Stomach (tissue), 9 donors: ENCODE results near the gene RNF213. TPM values are rescaled to one million over a fixed set of nuclear protein-coding genes. Genes with fewer than 3 reads are reported as not detected.

ENCODE experiments used
- DNase-seq, 2 donors: peaks; one replicate each; pipeline versions ENCODE4 v3.0.0 to v3.0.0-alpha.2; 2013 to 2019
- H3K27ac ChIP-seq, 5 donors: fragments of 200-600 bp in 4 of 5; sonication (generic) in 4 of 5; one replicate each; pipeline ENCODE4 v1.5.1; 2013 to 2019; ENCODE audit warnings: mild to moderate bottlenecking in 1 of 5, moderate library complexity in 1 of 5
- H3K27me3 ChIP-seq, 3 donors: fragments of 200-600 bp; sonication (generic); one replicate each; pipeline ENCODE4 v1.5.1; 2017 to 2019; ENCODE audit warnings: mixed run types in 1 of 3
- H3K36me3 ChIP-seq, 4 donors: fragments of 200-600 bp; sonication (generic); 1 replicate in 3 of 4; 2 replicates in 1 of 4; pipeline ENCODE4 v1.5.1; 2016 to 2019
- H3K4me1 ChIP-seq, 4 donors: fragments of 200-600 bp; sonication (generic); one replicate each; pipeline ENCODE4 v1.5.1; 2016 to 2019
- H3K4me3 ChIP-seq, 4 donors: fragments of 200-600 bp; sonication (generic) in 3 of 4; one replicate each; pipeline ENCODE4 v1.5.1; 2016 to 2019; ENCODE audit warnings: mild to moderate bottlenecking in 1 of 4
- H3K9me3 ChIP-seq, 4 donors: fragments of 200-600 bp; sonication (generic); one replicate each; pipeline ENCODE4 v1.5.1; 2016 to 2019
- CTCF ChIP-seq, 7 experiments: fragments of 450-650 bp in 4 of 7; fragments of 200-600 bp in 3 of 7; sonication (generic) in 3 of 7; IDR thresholded peaks; one replicate each; pipeline ENCODE4 v1.5.1; 2016 to 2019; ENCODE audit warnings: antibody characterized with exemption in 7 of 7, control low read depth in 2 of 7, mild to moderate bottlenecking in 1 of 7
- EP300 ChIP-seq: sonication (generic); formaldehyde crosslinking; IDR thresholded peaks from one replicate; pipeline ENCODE4 v1.6.1; 2017; ENCODE audit warnings: antibody characterized with exemption
- POLR2A ChIP-seq, 4 donors: fragments of 450-650 bp; IDR thresholded peaks; one replicate each; pipeline ENCODE4 v1.6.1; 2016; ENCODE audit warnings: antibody characterized with exemption in 4 of 4, control low read depth in 2 of 4, mild to moderate bottlenecking in 1 of 4, moderate library complexity in 1 of 4
- POLR2AphosphoS5 ChIP-seq, 3 donors: sonication (generic); formaldehyde crosslinking; IDR thresholded peaks; one replicate each; pipeline ENCODE4 v1.6.1; 2016; ENCODE audit warnings: antibody characterized with exemption in 3 of 3
- WGBS, 5 donors: extraction: QIAGEN DNeasy Blood & Tissue Kit in 3 of 5; methylation state at CpG; one replicate each; pipeline versions ENCODE4 v1.1.5 to v1.1.7; 2013 to 2018; 5-methylcytosine and 5-hydroxymethylcytosine counted together
- intact Hi-C: fragments of 100-400 bp; cut with DNase I; formaldehyde crosslinking; loops from one replicate; pipeline ENCODE4 v1.15.1; 2023; ENCODE audit warnings: low total_unique reads
- polyA plus RNA-seq, 3 donors: library from polyadenylated mRNA; stranded (reverse); fragments of 200-250 nt; gene quantifications; one replicate each; pipeline ENCODE4 v1.2.3, GENCODE V29; 2013
- total RNA-seq, 5 donors: library from RNA; depleted of rRNA; stranded (reverse); fragments of >200 nt; gene quantifications; one replicate each; pipeline versions ENCODE4 v1.1.0 to v1.2.3, GENCODE V29; 2014 to 2016
- donor health status: healthy with polysubstance abuse.
- donor health status: Bipolar disorder and iron deficiency.
- donor health status: healthy.

The RNF213 gene
- total and polyA plus RNA-seq, 8 donors: 12.3 to 358 (median 138) TPM

DNA sequence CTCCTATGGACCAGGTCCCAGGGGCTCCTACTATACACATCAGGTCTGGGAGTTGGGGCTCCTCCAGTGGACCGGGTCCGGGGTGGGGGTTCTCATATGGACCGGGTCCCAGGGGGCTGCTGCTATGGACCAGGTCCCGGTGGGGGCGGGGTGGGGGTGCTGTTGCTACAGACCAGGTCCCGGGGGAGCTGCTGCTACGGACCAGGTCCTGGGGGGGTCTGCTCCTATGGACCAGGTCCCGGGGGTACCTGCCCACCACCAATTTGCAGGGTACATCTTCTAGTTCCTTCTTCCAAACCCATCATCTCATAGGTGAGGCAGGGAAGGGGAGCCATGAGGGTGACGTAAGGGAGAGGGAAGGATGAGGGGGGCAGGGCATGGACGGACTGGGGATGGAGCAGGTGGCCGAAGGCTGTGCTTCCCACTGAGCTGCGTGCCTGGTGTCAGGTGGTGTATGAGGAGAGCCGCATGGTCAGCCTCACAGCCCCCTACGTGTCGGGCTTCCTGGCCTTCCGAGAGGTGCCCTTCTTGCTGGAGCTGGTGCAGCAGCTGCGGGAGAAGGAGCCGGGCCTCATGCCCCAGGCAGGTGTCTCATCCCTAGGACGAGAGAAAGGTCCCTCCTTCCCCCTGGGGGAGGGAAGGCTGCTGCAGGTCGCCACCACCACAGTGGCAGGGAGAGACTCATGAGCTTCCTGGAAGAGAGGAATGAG lies 160.9 kb downstream of the RNF213 start:
- H3K27me3 ChIP-seq: no peaks in the 10 kb centered on the region
- TF ChIP-seq POLR2A (IDR thresholded peaks at IDR 0.05): no peak
- TF ChIP-seq POLR2AphosphoS5 (IDR thresholded peaks at IDR 0.05): no peak
- no peak overlapping the region for H3K4me3 ChIP-seq
- H3K9me3 ChIP-seq: no peaks in the 10 kb centered on the region
- peak in 1 of 2 donors; percentile 6 for DNase-seq
- H3K27ac ChIP-seq: no peak overlapping the region
- peaks cover 0 to 38% (median 33%) of the 10 kb centered on the region in 4 donors for H3K36me3 ChIP-seq
- intact Hi-C loops: no loop called here
- 55 to 74% (median 70%) methylated on average over 15 to 20 of the region's 20 CpGs for WGBS, 5 donors
- peaks cover 2 to 24% (median 17%) of the 10 kb centered on the region in 4 donors for H3K4me1 ChIP-seq

GRCh38 chr17:80422276-80422675 lies 161.6 kb downstream of the RNF213 start:
- 73 to 87% (median 74%) methylated on average over 16 to 18 of the region's 18 CpGs for WGBS, 5 donors
- DNase-seq: no peak

GRCh38 chr17:80422981-80423380 lies 162.3 kb downstream of the RNF213 start:
- H3K9me3 ChIP-seq: no peaks in the 10 kb centered on the region
- WGBS, 5 donors: 58 to 67% (median 63%) methylated on average over 13 to 20 of the region's 20 CpGs
- H3K27me3 ChIP-seq: no peaks in the 10 kb centered on the region
- no peak overlapping the region for H3K4me3 ChIP-seq
- intact Hi-C loops: no loop called here
- DNase-seq: peak in 1 of 2 donors; percentile 52
- peak overlapping the region in 1 of 5 donors; percentile 4 for H3K27ac ChIP-seq
- TF ChIP-seq CTCF (IDR thresholded peaks at IDR 0.05) (no peak), POLR2AphosphoS5 (IDR thresholded peaks at IDR 0.05) (no peak), EP300 (no peak), POLR2A (IDR thresholded peaks at IDR 0.05) (no peak)
- peaks cover 0 to 18% (median 15%) of the 10 kb centered on the region in 4 donors for H3K4me1 ChIP-seq
- peaks cover 0 to 33% (median 23%) of the 10 kb centered on the region in 4 donors for H3K36me3 ChIP-seq

More at GRCh38 chr17:80422276-80422675, 161.6 kb downstream of the RNF213 start:
- Histone ChIP-seq H3K9me3 (no peaks in the 10 kb centered on the region), H3K4me1 (peaks cover 0 to 24% (median 18%) of the 10 kb centered on the region in 4 donors), H3K4me3 (no peak overlapping the region), H3K36me3 (peaks cover 0 to 34% (median 29%) of the 10 kb centered on the region in 4 donors), H3K27me3 (no peaks in the 10 kb centered on the region), H3K27ac (no peak overlapping the region)
- TF ChIP-seq CTCF (IDR thresholded peaks at IDR 0.05): no peak
- no peak for TF ChIP-seq POLR2A (IDR thresholded peaks at IDR 0.05)
- no peak for TF ChIP-seq EP300
- no peak for TF ChIP-seq POLR2AphosphoS5 (IDR thresholded peaks at IDR 0.05)
- intact Hi-C loops: no loop called here

DNA sequence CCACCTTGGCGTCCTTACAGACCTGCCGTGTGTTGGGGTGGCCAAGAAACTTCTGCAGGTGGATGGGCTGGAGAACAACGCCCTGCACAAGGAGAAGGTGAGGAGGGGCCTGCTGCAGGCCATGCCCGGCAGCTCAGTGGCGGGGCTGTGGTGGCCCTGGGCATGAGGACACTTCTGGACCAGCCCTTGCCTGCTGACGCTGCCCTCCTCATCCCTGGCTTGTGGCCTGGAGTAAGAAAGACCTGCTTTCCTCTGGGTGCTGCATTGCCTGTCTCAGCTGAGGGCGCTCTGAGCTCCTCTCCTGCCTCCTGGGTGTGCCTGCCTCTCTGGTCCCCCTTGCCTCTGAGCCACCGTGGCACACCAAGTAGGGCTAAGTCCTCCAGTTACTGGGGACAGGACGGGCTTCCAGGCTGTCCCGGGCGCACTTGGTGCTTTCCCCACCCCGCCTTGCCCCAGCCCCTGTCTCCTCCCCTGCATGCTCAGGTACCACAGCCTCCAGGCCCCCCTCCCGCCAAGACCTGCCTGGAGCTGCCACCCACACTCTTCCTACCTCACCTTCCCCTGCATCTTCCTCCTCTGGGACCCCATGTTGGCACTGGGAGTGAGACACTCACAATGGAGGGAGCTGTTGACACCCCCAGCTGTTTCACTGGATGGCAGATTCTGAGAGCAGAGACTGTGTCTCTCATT lies 163.0 kb downstream of the RNF213 start:
- Histone ChIP-seq H3K4me1 (peaks cover 0 to 18% (median 13%) of the 10 kb centered on the region in 4 donors), H3K27me3 (no peaks in the 10 kb centered on the region), H3K36me3 (peaks cover 0 to 33% (median 22%) of the 10 kb centered on the region in 4 donors), H3K4me3 (no peak overlapping the region), H3K27ac (no peak overlapping the region), H3K9me3 (no peaks in the 10 kb centered on the region)
- WGBS, 5 donors: 48 to 68% (median 64%) methylated on average over 4 to 13 of the region's 13 CpGs
- peak in 1 of 2 donors; percentile 2 for DNase-seq
- TF ChIP-seq POLR2A (IDR thresholded peaks at IDR 0.05): no peak
- TF ChIP-seq CTCF (IDR thresholded peaks at IDR 0.05): no peak
- no peak for TF ChIP-seq EP300
- TF ChIP-seq POLR2AphosphoS5 (IDR thresholded peaks at IDR 0.05): no peak
- intact Hi-C loops: no loop called here
